ENCODE results near the gene ZNF804B. TPM values are rescaled to one million over a fixed set of nuclear protein-coding genes. Genes with fewer than 3 reads are reported as not detected.

The ZNF804B gene
- total RNA-seq, 1 donor from 2014 or later = not detected

DNA sequence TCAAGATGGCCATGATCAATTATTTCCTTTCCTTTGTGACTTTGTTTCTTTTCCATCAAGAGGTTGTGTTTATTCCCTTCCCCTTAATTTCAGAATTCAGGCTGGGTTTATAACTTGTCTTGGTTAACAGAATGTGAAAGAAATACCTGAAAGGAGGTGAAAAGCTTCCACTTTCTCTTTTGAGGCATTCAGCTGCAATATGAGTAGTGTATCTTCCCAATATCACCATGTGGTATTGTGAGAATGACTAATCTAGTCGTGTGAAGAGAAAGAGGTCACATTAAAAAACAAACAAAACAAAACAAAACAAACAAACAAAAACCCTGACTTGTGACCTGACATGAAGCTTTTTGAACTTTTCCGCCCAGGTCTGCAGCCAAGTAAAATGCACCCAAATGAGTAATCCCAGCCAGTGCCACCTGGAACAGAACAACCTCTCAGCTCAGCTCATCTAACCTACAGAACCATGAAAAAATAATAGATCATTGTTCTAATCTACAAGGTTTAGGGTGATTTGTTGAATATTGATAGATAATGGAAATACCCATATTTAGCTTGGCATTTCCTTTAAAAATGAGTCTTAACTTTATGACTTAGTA is 106.9 kb downstream of the ZNF804B start:
- Histone ChIP-seq H3K4me1 (no peaks in the 10 kb centered on the region), H3K27ac (no peak overlapping the region), H3K4me3 (no peak overlapping the region), H3K9me3 (no peaks in the 10 kb centered on the region), H3K27me3 (ENCODE audit: low read depth) (no peaks in the 10 kb centered on the region), H3K36me3 (no peaks in the 10 kb centered on the region)
- no peak for ATAC-seq
- no peak for DNase-seq
- intact Hi-C loops (cut with DNase I) = no loop called here
- TF ChIP-seq, protein P1, sequence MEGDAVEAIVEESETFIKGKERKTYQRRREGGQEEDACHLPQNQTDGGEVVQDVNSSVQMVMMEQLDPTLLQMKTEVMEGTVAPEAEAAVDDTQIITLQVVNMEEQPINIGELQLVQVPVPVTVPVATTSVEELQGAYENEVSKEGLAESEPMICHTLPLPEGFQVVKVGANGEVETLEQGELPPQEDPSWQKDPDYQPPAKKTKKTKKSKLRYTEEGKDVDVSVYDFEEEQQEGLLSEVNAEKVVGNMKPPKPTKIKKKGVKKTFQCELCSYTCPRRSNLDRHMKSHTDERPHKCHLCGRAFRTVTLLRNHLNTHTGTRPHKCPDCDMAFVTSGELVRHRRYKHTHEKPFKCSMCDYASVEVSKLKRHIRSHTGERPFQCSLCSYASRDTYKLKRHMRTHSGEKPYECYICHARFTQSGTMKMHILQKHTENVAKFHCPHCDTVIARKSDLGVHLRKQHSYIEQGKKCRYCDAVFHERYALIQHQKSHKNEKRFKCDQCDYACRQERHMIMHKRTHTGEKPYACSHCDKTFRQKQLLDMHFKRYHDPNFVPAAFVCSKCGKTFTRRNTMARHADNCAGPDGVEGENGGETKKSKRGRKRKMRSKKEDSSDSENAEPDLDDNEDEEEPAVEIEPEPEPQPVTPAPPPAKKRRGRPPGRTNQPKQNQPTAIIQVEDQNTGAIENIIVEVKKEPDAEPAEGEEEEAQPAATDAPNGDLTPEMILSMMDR (IDR thresholded peaks at IDR 0.05) = no peak

DNA sequence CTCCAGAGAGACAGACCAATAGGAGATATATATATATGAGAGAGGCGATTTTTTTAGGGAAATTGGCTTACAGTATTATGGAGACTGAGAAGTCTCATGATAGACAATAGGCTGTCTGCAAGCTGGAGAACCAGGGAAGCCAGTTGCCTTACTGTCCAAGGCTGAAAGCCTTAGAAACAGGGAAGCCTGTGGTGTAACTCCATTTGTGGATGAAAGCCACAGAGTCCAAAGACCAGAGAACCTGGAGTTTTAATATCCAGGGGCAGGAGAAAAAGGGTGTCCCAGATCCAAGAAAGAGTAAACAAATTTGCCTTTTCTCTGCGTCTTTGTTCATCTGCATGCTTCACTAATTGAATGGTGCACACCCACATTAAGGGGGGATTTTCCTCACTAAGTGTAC is 107.7 kb downstream of the ZNF804B start:
- Histone ChIP-seq H3K4me3 (no peak overlapping the region), H3K27ac (no peak overlapping the region), H3K4me1 (no peaks in the 10 kb centered on the region), H3K9me3 (no peaks in the 10 kb centered on the region), H3K27me3 (ENCODE audit: low read depth) (no peaks in the 10 kb centered on the region), H3K36me3 (no peaks in the 10 kb centered on the region)
- DNase-seq (no peak), ATAC-seq (no peak)
- intact Hi-C loops (cut with DNase I) = no loop called here
- TF ChIP-seq, protein P1 (IDR thresholded peaks at IDR 0.05) = no peak

DNA sequence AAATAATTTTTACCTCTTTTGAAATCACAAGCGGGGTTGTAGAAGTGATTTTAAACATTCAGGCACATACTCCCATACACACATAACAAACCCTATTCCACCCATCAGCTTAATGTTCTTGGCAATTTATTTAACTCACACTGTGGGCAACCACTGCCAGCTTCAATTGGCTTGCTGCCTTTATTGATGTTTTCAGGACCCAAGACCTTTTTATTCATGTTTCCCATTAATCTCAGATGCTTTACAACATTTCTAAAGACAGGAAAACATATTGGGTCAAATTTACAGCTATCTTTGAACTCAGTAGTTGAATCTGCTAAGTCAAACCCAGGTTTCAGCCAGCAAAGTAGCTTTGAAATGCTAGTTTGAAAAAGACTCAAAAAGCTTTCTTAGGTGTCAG is 109.0 kb downstream of the ZNF804B start:
- DNase-seq (no peak), ATAC-seq (no peak)
- H3K4me3 ChIP-seq = no peak overlapping the region
- TF ChIP-seq, protein P1 (IDR thresholded peaks at IDR 0.05) = no peak
- H3K27me3 ChIP-seq (ENCODE audit: low read depth) = no peaks in the 10 kb centered on the region
- no peaks in the 10 kb centered on the region for H3K4me1 ChIP-seq
- intact Hi-C loops (cut with DNase I) = no loop called here
- H3K27ac ChIP-seq = no peak overlapping the region
- no peaks in the 10 kb centered on the region for H3K36me3 ChIP-seq
- no peaks in the 10 kb centered on the region for H3K9me3 ChIP-seq

DNA sequence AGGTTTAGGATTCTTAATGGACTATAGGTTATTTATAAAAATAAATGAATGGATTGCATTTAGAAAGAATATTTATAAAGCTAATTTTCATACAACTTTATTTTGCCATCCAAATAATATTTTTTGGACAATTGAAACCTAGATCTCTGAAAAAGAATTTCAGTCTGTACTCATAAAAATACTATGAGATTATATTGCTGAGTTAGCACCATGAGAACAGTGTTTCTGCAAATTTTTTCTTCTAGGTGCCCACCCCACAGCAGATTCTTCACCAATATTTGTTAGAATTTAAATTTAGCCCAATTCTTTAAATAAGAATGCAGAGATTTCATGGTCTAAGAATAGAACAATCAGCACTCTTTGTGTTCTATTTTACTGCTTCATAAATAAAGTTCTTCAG is 121.6 kb downstream of the ZNF804B start:
- Histone ChIP-seq H3K4me3 (no peak overlapping the region), H3K9me3 (no peaks in the 10 kb centered on the region), H3K4me1 (no peaks in the 10 kb centered on the region), H3K27ac (no peak overlapping the region), H3K36me3 (no peaks in the 10 kb centered on the region), H3K27me3 (ENCODE audit: low read depth) (no peaks in the 10 kb centered on the region)
- DNase-seq (no peak), ATAC-seq (no peak)
- TF ChIP-seq, protein P1 (IDR thresholded peaks at IDR 0.05) = no peak
- intact Hi-C loops (cut with DNase I) = no loop called here

DNA sequence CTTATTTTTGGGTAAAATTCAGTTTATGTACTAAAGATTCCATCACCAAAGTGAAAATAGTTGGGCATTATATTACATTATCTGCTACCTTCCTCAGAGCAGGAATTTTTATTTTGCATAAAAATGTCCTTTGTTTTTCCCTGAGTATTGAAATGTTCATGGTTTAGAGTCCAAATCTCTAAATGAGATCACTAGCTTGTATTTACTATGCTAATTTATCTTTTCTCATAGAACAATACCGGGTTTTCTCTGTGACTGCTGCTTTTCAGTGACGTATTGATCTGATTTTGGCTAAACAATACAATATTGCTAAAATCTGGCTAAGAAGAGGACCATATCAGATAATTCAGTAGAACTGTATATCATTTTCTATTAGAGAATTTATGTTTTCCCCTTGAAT is 125.6 kb downstream of the ZNF804B start:
- Histone ChIP-seq H3K27me3 (ENCODE audit: low read depth) (no peaks in the 10 kb centered on the region), H3K4me3 (no peak overlapping the region), H3K27ac (no peak overlapping the region), H3K9me3 (no peaks in the 10 kb centered on the region), H3K4me1 (no peaks in the 10 kb centered on the region), H3K36me3 (no peaks in the 10 kb centered on the region)
- ATAC-seq = no peak
- intact Hi-C loops (cut with DNase I) = no loop called here
- TF ChIP-seq, protein P1 (IDR thresholded peaks at IDR 0.05) = no peak
- no peak for DNase-seq
